LNCaP clone FGC (cell line): ENCODE measurements around the gene GLYR1.

Source experiments
- DNase-seq: peaks from one replicate; pipeline ENCODE4 v3.0.0-alpha.2; 2011; ENCODE audit warnings: low read depth
- H3K4me3 ChIP-seq: 2 replicates; pipeline ENCODE4 v1.5.1; 2011; ENCODE audit warnings: mild to moderate bottlenecking, low read depth, low read length, control low read depth
- CTCF ChIP-seq: IDR thresholded peaks from 2 replicates; pipeline ENCODE4 v1.5.1; 2012; ENCODE audit warnings: mild to moderate bottlenecking; ENCODE audit not compliant: control insufficient read depth, insufficient read depth; ENCODE audit errors: extremely low read depth

The GLYR1 gene

GRCh38 chr16:4765511-4766474, 81.3 kb downstream of the GLYR1 start:
- DNase-seq: no peak
- H3K4me3 ChIP-seq: peak overlapping the region; percentile 99
- no peak for TF ChIP-seq CTCF

GRCh38 chr16:4763791-4764190, 83.3 kb downstream of the GLYR1 start:
- no peak overlapping the region for H3K4me3 ChIP-seq
- TF ChIP-seq CTCF: no peak
- no peak for DNase-seq

- TF ChIP-seq CTCF: no peak
- DNase-seq: no peak
- no peak overlapping the region for H3K4me3 ChIP-seq
Measured at GRCh38 chr16:4762205-4762604, 84.9 kb downstream of the GLYR1 start.

GRCh38 chr16:4760221-4760910, 86.7 kb downstream of the GLYR1 start:
- DNase-seq: no peak
- H3K4me3 ChIP-seq: no peak overlapping the region
- TF ChIP-seq CTCF: no peak

GRCh38 chr16:4755687-4756086, 91.4 kb downstream of the GLYR1 start:
- DNase-seq: no peak
- H3K4me3 ChIP-seq: no peak overlapping the region
- no peak for TF ChIP-seq CTCF

- DNase-seq: no peak
- no peak for TF ChIP-seq CTCF
- no peak overlapping the region for H3K4me3 ChIP-seq
Measured at GRCh38 chr16:4754865-4755264, 92.2 kb downstream of the GLYR1 start.
